Spleen (tissue), 11 donors: ENCODE data around the gene PLA1A. TPM values are rescaled to one million over a fixed set of nuclear protein-coding genes. Genes with fewer than 3 reads are reported as not detected.

Experiments used
- DNase-seq: peaks from one replicate; pipeline ENCODE4 v3.0.0-alpha.2; 2020
- H3K27ac ChIP-seq, 8 donors: fragments of 200-600 bp; sonication (generic) in 7 of 8; 1 replicate in 4 of 8; 2 replicates in 4 of 8; pipeline versions ENCODE4 v1.5.0 to v1.8.0; 2016 to 2021; ENCODE audit warnings: inconsistent platforms in 4 of 8, mild to moderate bottlenecking in 4 of 8, moderate library complexity in 1 of 8
- H3K27me3 ChIP-seq, 7 donors: fragments of 200-600 bp; sonication (generic) in 6 of 7; replicated peaks in 1 of 7; 1 replicate in 4 of 7; 2 replicates in 3 of 7; pipeline versions ENCODE4 v1.5.0 to v1.8.0; 2016 to 2021; ENCODE audit warnings: inconsistent platforms in 3 of 7, mild to moderate bottlenecking in 1 of 7
- H3K36me3 ChIP-seq, 6 donors: fragments of 200-600 bp; sonication (generic) in 5 of 6; 1 replicate in 4 of 6; 2 replicates in 2 of 6; pipeline versions ENCODE4 v1.5.0 to v1.8.0; 2016 to 2021; ENCODE audit warnings: inconsistent platforms in 2 of 6
- H3K4me1 ChIP-seq, 6 donors: fragments of 200-600 bp; sonication (generic) in 5 of 6; 1 replicate in 3 of 6; 2 replicates in 3 of 6; pipeline versions ENCODE4 v1.5.0 to v1.8.0; 2016 to 2021; ENCODE audit warnings: inconsistent platforms in 3 of 6
- H3K4me3 ChIP-seq, 8 donors: fragments of 200-600 bp; sonication (generic) in 7 of 8; 1 replicate in 4 of 8; 2 replicates in 4 of 8; pipeline versions ENCODE4 v1.5.0 to v1.8.0; 2016 to 2021; ENCODE audit warnings: inconsistent platforms in 4 of 8, mild to moderate bottlenecking in 4 of 8, moderate library complexity in 2 of 8
- H3K9me3 ChIP-seq, 8 donors: fragments of 200-600 bp; sonication (generic) in 7 of 8; 1 replicate in 4 of 8; 2 replicates in 4 of 8; pipeline versions ENCODE4 v1.5.0 to v1.8.0; 2016 to 2021; ENCODE audit warnings: inconsistent platforms in 4 of 8
- POLR2A ChIP-seq, 3 donors: fragments of 450-650 bp; IDR thresholded peaks; one replicate each; pipeline ENCODE4 v1.5.1; 2017; ENCODE audit warnings: antibody characterized with exemption in 3 of 3, mild to moderate bottlenecking in 1 of 3
- POLR2AphosphoS5 ChIP-seq, 3 donors: sonication (generic); formaldehyde crosslinking; IDR thresholded peaks; one replicate each; pipeline ENCODE4 v1.5.1; 2017; ENCODE audit warnings: antibody characterized with exemption in 3 of 3
- WGBS, 5 donors: extraction: QIAGEN DNeasy Blood & Tissue Kit in 3 of 5; methylation state at CpG; one replicate each; pipeline versions ENCODE4 v1.1.5 to v1.1.7; 2013 to 2018; 5-methylcytosine and 5-hydroxymethylcytosine counted together
- intact Hi-C: fragments of 100-400 bp; cut with DNase I; formaldehyde crosslinking; loops from one replicate; pipeline ENCODE4 v1.15.0; 2023; ENCODE audit warnings: low total_unique reads
- polyA plus RNA-seq, 3 donors: library from polyadenylated mRNA; stranded (reverse); fragments of 200-250 nt; gene quantifications; one replicate each; pipeline ENCODE4 v1.2.1, GENCODE V29; 2013
- total RNA-seq, 7 donors: library from RNA; depleted of rRNA in 3 of 7; stranded (reverse); fragments of >200 nt in 3 of 7; fragmentation: NEBNext Ultra II Directional in 4 of 7; extraction: Animal tissue kit (Norgen Biotek cat#: 25700) in 4 of 7; gene quantifications; one replicate each; pipeline versions ENCODE4 v1.1.0 to v1.2.1, GENCODE V29; 2016 to 2021
- TF ChIP-seq, protein P1 (sequence below), 11 experiments: fragments of 200-600 bp in 7 of 11; fragments of 450-650 bp in 4 of 11; sonication (generic) in 4 of 11; IDR thresholded peaks in 8 of 11; conservative IDR thresholded peaks in 3 of 11; 1 replicate in 7 of 11; 2 replicates in 4 of 11; pipeline versions ENCODE4 v1.4.0 to v1.8.0; 2016 to 2021; ENCODE audit warnings: antibody characterized with exemption in 11 of 11, inconsistent platforms in 4 of 11, mild to moderate bottlenecking in 1 of 11
- donor health status: healthy with polysubstance abuse.
- donor health status: DM: no; HTN: no; CAD: no; lungs with moderate emphysema.
- donor health status: DM: no; HTN: no; CAD: no.
- donor health status: Bipolar disorder and iron deficiency.
- donor health status: healthy.
- donor health status: DM: no; HTN: no; CAD: no.
- donor health status: DM: yes; HTN: yes; CAD: no.

The PLA1A gene
- total and polyA plus RNA-seq, 10 donors = 0.27 to 6.8 (median 0.79) TPM; not detected in 1

DNA sequence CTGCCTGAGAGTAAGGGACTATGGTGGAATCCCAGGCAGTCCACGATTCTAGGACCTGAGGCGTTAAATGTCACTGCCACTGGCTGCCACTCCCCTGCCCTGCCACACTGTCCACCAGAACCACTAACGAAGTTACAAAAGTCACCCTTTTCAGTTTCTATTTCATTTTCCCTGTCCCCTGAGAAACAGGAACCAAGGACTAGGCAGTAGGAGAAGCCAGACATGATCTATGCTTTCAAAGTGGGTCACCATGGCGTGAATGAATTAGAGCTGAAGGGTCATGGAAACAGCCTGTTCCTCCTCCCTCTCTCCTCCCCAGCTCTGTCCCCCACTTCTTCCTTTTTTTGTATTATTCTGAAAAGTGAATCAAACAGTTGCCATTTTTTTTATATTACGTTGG is 27.5 kb upstream of the PLA1A start:
- no peaks in the 10 kb centered on the region for H3K9me3 ChIP-seq
- intact Hi-C loops = no loop called here
- H3K36me3 ChIP-seq = no peaks in the 10 kb centered on the region
- 25 to 54% (median 33%) methylated on average over 5 of the region's 5 CpGs for WGBS, 5 donors
- TF ChIP-seq, protein P1, sequence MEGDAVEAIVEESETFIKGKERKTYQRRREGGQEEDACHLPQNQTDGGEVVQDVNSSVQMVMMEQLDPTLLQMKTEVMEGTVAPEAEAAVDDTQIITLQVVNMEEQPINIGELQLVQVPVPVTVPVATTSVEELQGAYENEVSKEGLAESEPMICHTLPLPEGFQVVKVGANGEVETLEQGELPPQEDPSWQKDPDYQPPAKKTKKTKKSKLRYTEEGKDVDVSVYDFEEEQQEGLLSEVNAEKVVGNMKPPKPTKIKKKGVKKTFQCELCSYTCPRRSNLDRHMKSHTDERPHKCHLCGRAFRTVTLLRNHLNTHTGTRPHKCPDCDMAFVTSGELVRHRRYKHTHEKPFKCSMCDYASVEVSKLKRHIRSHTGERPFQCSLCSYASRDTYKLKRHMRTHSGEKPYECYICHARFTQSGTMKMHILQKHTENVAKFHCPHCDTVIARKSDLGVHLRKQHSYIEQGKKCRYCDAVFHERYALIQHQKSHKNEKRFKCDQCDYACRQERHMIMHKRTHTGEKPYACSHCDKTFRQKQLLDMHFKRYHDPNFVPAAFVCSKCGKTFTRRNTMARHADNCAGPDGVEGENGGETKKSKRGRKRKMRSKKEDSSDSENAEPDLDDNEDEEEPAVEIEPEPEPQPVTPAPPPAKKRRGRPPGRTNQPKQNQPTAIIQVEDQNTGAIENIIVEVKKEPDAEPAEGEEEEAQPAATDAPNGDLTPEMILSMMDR (IDR thresholded peaks at IDR 0.05 in 8 of 11, conservative IDR thresholded peaks at IDR 0.05 in 3 of 11) = no peak
- TF ChIP-seq POLR2AphosphoS5 (IDR thresholded peaks at IDR 0.05) = peak in 1 of 3 donors; percentile 35
- H3K4me3 ChIP-seq = no peak overlapping the region
- H3K4me1 ChIP-seq = peaks cover 0 to 30% (median 19%) of the 10 kb centered on the region in 6 donors
- no peak for DNase-seq
- H3K27ac ChIP-seq = peak overlapping the region in 7 of 8 donors; percentile 7 to 81 (median 70)
- H3K27me3 ChIP-seq = no peaks in the 10 kb centered on the region

DNA sequence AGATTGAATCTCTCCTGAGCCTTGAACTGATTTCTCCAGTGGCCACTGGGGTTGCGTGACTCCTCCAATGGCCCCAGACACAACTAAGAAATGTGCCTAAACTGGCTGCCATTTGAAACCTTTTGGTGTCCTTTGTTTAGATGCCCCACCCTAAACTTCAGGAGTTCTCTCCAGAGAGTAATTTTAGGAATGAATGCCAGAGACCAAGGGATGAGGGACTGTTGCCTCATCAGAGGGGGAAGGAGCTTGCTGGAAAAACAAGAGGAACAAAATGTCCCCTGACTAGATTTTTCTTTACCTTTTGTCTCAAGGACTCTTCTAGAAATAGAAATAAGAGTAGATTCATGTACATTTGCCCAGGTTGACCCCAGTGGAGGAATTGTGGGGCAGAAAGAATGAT is 26.5 kb upstream of the PLA1A start:
- H3K4me3 ChIP-seq = no peak overlapping the region
- no peaks in the 10 kb centered on the region for H3K27me3 ChIP-seq
- no peaks in the 10 kb centered on the region for H3K9me3 ChIP-seq
- peaks cover 0 to 30% (median 19%) of the 10 kb centered on the region in 6 donors for H3K4me1 ChIP-seq
- no peak for DNase-seq
- no peak for TF ChIP-seq POLR2A (IDR thresholded peaks at IDR 0.05)
- TF ChIP-seq, protein P1 (IDR thresholded peaks at IDR 0.05 in 8 of 11, conservative IDR thresholded peaks at IDR 0.05 in 3 of 11) = no peak
- TF ChIP-seq POLR2AphosphoS5 (IDR thresholded peaks at IDR 0.05) = no peak
- WGBS, 5 donors = 92 to 100% (median 97%) methylated on average over 1 of the region's 1 CpG
- no peaks in the 10 kb centered on the region for H3K36me3 ChIP-seq
- H3K27ac ChIP-seq = peak overlapping the region in 6 of 8 donors; percentile 38 to 81 (median 71)
- intact Hi-C loops = no loop called here

DNA sequence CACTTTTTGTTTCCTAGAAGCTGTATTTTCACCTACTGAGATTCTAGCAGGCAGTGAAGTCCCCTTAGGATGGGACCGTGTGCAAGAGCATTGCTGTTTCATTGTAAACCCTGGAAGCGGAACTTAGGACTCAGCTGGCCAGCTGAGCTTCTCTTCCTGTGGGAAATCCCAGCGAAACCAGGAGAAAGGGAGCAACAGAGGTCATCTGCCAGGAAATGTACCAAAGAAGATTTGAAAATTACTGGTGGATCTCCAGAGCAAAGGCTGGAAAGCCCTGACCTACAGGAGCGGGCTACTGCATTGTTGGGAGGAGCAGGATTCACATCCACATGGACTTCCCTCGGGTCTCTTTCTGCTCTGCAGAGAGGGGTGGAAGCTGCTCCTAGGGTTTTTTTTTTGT is 26.0 kb upstream of the PLA1A start:
- TF ChIP-seq POLR2A (IDR thresholded peaks at IDR 0.05) (no peak), POLR2AphosphoS5 (IDR thresholded peaks at IDR 0.05) (peak in 1 of 3 donors; percentile 54)
- TF ChIP-seq, protein P1 (IDR thresholded peaks at IDR 0.05 in 8 of 11, conservative IDR thresholded peaks at IDR 0.05 in 3 of 11) = no peak
- intact Hi-C loops = no loop called here
- no peaks in the 10 kb centered on the region for H3K27me3 ChIP-seq
- WGBS, 5 donors = 33 to 74% (median 72%) methylated on average over 5 of the region's 5 CpGs
- peak overlapping the region in 6 of 8 donors; percentile 38 to 81 (median 71) for H3K27ac ChIP-seq
- peaks cover 0 to 30% (median 19%) of the 10 kb centered on the region in 6 donors for H3K4me1 ChIP-seq
- H3K9me3 ChIP-seq = no peaks in the 10 kb centered on the region
- no peak overlapping the region for H3K4me3 ChIP-seq
- H3K36me3 ChIP-seq = no peaks in the 10 kb centered on the region
- no peak for DNase-seq

DNA sequence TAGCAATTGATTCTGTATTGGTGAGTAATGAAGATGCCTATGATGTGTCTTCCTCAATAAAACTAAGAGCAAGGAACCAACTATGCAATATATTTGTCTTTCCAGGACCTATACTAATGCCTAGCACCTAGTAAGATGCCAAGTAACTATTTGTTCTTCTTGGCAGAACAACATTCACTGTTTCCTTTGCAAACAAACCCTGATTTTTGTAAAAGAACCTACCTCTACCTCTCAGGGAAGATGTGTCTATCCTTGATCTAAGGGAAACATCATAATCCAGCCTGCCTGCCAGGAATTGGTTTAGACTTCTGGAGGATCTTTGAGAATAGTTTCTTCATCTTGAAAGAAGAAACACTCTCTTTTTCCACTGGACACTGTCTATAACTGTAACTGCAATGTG is 22.2 kb upstream of the PLA1A start:
- H3K4me3 ChIP-seq = no peak overlapping the region
- H3K27ac ChIP-seq = no peak overlapping the region
- no peaks in the 10 kb centered on the region for H3K36me3 ChIP-seq
- intact Hi-C loops = no loop called here
- H3K27me3 ChIP-seq = no peaks in the 10 kb centered on the region
- TF ChIP-seq, protein P1 (IDR thresholded peaks at IDR 0.05 in 8 of 11, conservative IDR thresholded peaks at IDR 0.05 in 3 of 11) = no peak
- TF ChIP-seq POLR2A (IDR thresholded peaks at IDR 0.05) (no peak), POLR2AphosphoS5 (IDR thresholded peaks at IDR 0.05) (no peak)
- DNase-seq = no peak
- peaks cover 0 to 39% (median 31%) of the 10 kb centered on the region in 6 donors for H3K4me1 ChIP-seq
- H3K9me3 ChIP-seq = no peaks in the 10 kb centered on the region
